H1 (cell line): ENCODE data around the gene GPR156. TPM values are rescaled to one million over a fixed set of nuclear protein-coding genes. Genes with fewer than 3 reads are reported as not detected.

Experiments
- CTCF ChIA-PET: fragments of 300-600 bp; sonication (Branson Sonifier 250); formaldehyde crosslinking; loops from one replicate; lab custom pipeline; 2021; ENCODE audit not compliant: partially characterized antibody; lab: Charles Lee
- POLR2A ChIA-PET: fragments of 300-600 bp; sonication (Branson Sonifier 250); formaldehyde crosslinking; loops from one replicate; lab custom pipeline; 2021; ENCODE audit warnings: inconsistent platforms; ENCODE audit not compliant: partially characterized antibody; lab: Charles Lee
- DNase-seq, 2 experiments: peaks; one replicate each; pipeline versions ENCODE4 v3.0.0 to v3.0.0-alpha.2; 2010 to 2022; ENCODE audit warnings: low spot score in 2 of 2, low read depth in 1 of 2, mixed read lengths in 1 of 2
- FAIRE-seq: peaks from 2 replicates; lab custom pipeline; 2011; peaks lifted over from hg19 to GRCh38; lab: Jason Lieb, UNC
- H2AFZ ChIP-seq: 2 replicates; pipeline ENCODE4 v1.8.1; 2012; ENCODE audit warnings: low read length, inconsistent platforms
- H2AK5ac ChIP-seq: 2 replicates; pipeline ENCODE4 v1.6.1; 2013; ENCODE audit warnings: low read depth, low read length
- H2BK120ac ChIP-seq: replicated peaks from 2 replicates; pipeline ENCODE3; 2013; ENCODE audit warnings: low read depth, low read length, inconsistent platforms
- H2BK12ac ChIP-seq: 2 replicates; pipeline ENCODE4 v1.6.1; 2013; ENCODE audit warnings: low read depth, low read length
- H2BK15ac ChIP-seq: 2 replicates; pipeline ENCODE4 v1.6.1; 2013; ENCODE audit warnings: low read length
- H2BK20ac ChIP-seq: 2 replicates; pipeline ENCODE4 v1.6.1; 2013; ENCODE audit warnings: low read length
- H2BK5ac ChIP-seq: 2 replicates; pipeline ENCODE4 v1.6.1; 2013; ENCODE audit warnings: low read depth, low read length
- H3K14ac ChIP-seq: 2 replicates; pipeline ENCODE4 v1.6.1; 2013; ENCODE audit warnings: inconsistent platforms; ENCODE audit not compliant: insufficient read length
- H3K18ac ChIP-seq: 2 replicates; pipeline ENCODE4 v1.6.1; 2013; ENCODE audit warnings: low read length; ENCODE audit errors: extremely low read depth
- H3K23ac ChIP-seq: 2 replicates; pipeline ENCODE4 v1.6.1; 2013; ENCODE audit warnings: inconsistent platforms; ENCODE audit not compliant: insufficient read length
- H3K23me2 ChIP-seq: 2 replicates; pipeline ENCODE4 v1.6.1; 2013; ENCODE audit warnings: low read depth, low read length
- H3K27ac ChIP-seq: 2 replicates; pipeline ENCODE4 v1.6.1; 2011; ENCODE audit warnings: low read depth, low read length, inconsistent platforms
- H3K27me3 ChIP-seq, 4 experiments: replicated peaks in 1 of 4; 1 replicate in 1 of 4; 2 replicates in 3 of 4; pipeline versions ENCODE4 v1.6.1 to v1.8.1; 2011 to 2013; ENCODE audit warnings: low read length in 3 of 4, mild to moderate bottlenecking in 3 of 4, inconsistent platforms in 2 of 4, mixed read lengths in 2 of 4, moderate library complexity in 1 of 4; ENCODE audit not compliant: control insufficient read depth in 3 of 4, insufficient read depth in 3 of 4; ENCODE audit errors: extremely low read depth in 1 of 4
- H3K36me3 ChIP-seq, 4 experiments: 2 replicates each; pipeline versions ENCODE4 v1.6.1 to v1.8.1; 2011 to 2013; ENCODE audit warnings: mild to moderate bottlenecking in 4 of 4, low read length in 3 of 4, moderate library complexity in 2 of 4, control low read depth in 1 of 4, inconsistent platforms in 1 of 4; ENCODE audit not compliant: insufficient read depth in 4 of 4, control insufficient read depth in 2 of 4
- H3K4ac ChIP-seq: replicated peaks from 2 replicates; pipeline ENCODE3; 2013; ENCODE audit warnings: low read length, low read depth, mixed read lengths, inconsistent platforms; ENCODE audit not compliant: insufficient read length
- H3K4me1 ChIP-seq, 4 experiments: replicated peaks in 1 of 4; 1 replicate in 1 of 4; 2 replicates in 3 of 4; pipeline versions ENCODE4 v1.6.1 to v1.8.1; 2011 to 2013; ENCODE audit warnings: low read length in 3 of 4, inconsistent platforms in 2 of 4, mixed read lengths in 1 of 4; ENCODE audit not compliant: insufficient read depth in 4 of 4, control insufficient read depth in 3 of 4
- H3K4me2 ChIP-seq, 2 experiments: 2 replicates each; pipeline versions ENCODE4 v1.6.1 to v1.8.1; 2011 to 2013; ENCODE audit warnings: low read depth in 2 of 2, low read length in 2 of 2, control low read depth in 1 of 2, inconsistent platforms in 1 of 2, mild to moderate bottlenecking in 1 of 2; ENCODE audit not compliant: insufficient read depth in 1 of 2
- H3K4me3 ChIP-seq, 4 experiments: fragments of 200-600, 300-600 bp in 1 of 4; sonication (generic), shearing (Covaris generic), sonication (Bioruptor Twin) in 1 of 4; 2 replicates each; pipeline versions ENCODE4 v1.5.1 to v1.8.1; 2011 to 2016; ENCODE audit warnings: low read length in 4 of 4, low read depth in 3 of 4, control low read depth in 2 of 4, inconsistent platforms in 2 of 4, mild to moderate bottlenecking in 2 of 4, mixed read lengths in 1 of 4, moderate library complexity in 1 of 4; ENCODE audit not compliant: insufficient read depth in 2 of 4; ENCODE audit errors: extremely low read depth in 1 of 4
- H3K56ac ChIP-seq: replicated peaks from 2 replicates; pipeline ENCODE3; 2013; ENCODE audit warnings: low read depth, mild to moderate bottlenecking, mixed read lengths, low read length, inconsistent platforms; ENCODE audit not compliant: insufficient read length
- H3K79me1 ChIP-seq: 2 replicates; pipeline ENCODE4 v1.6.1; 2013; ENCODE audit warnings: low read depth, low read length, control low read depth
- H3K79me2 ChIP-seq, 2 experiments: 2 replicates each; pipeline versions ENCODE4 v1.6.1 to v1.8.1; 2012 to 2013; ENCODE audit warnings: low read length in 2 of 2, mild to moderate bottlenecking in 2 of 2, inconsistent platforms in 1 of 2; ENCODE audit not compliant: insufficient read depth in 2 of 2, control insufficient read depth in 1 of 2
- H3K9ac ChIP-seq, 4 experiments: replicated peaks in 1 of 4; 1 replicate in 1 of 4; 2 replicates in 3 of 4; pipeline versions ENCODE4 v1.6.1 to v1.8.1; 2011 to 2013; ENCODE audit warnings: low read depth in 3 of 4, low read length in 3 of 4, control low read depth in 2 of 4, mild to moderate bottlenecking in 2 of 4, moderate library complexity in 2 of 4, inconsistent platforms in 1 of 4; ENCODE audit errors: extremely low read depth in 1 of 4
- H3K9me3 ChIP-seq, 2 experiments: 2 replicates each; pipeline versions ENCODE4 v1.6.1 to v1.8.1; 2012 to 2013; ENCODE audit warnings: mild to moderate bottlenecking in 2 of 2, moderate library complexity in 2 of 2, control low read depth in 1 of 2, inconsistent platforms in 1 of 2, low read depth in 1 of 2, low read length in 1 of 2, mixed read lengths in 1 of 2; ENCODE audit not compliant: insufficient read depth in 2 of 2
- H4K20me1 ChIP-seq, 2 experiments: replicated peaks in 1 of 2; 2 replicates each; pipeline versions ENCODE3 to v1.8.1; 2011 to 2013; ENCODE audit warnings: inconsistent platforms in 2 of 2, low read length in 2 of 2, mild to moderate bottlenecking in 1 of 2; ENCODE audit not compliant: insufficient read depth in 2 of 2, control insufficient read depth in 1 of 2
- H4K5ac ChIP-seq: 2 replicates; pipeline ENCODE4 v1.6.1; 2013; ENCODE audit warnings: low read length, low read depth, mixed read lengths, inconsistent platforms; ENCODE audit not compliant: insufficient read length
- H4K8ac ChIP-seq: 2 replicates; pipeline ENCODE4 v1.8.0; 2013; ENCODE audit warnings: mild to moderate bottlenecking, moderate library complexity, low read length, inconsistent platforms; ENCODE audit not compliant: insufficient read depth; ENCODE audit errors: extremely low read depth
- H4K91ac ChIP-seq: replicated peaks from 2 replicates; pipeline ENCODE3; 2013; ENCODE audit warnings: low read length, mixed read lengths, inconsistent platforms; ENCODE audit not compliant: insufficient read length
- BACH1 ChIP-seq: IDR thresholded peaks from 2 replicates; pipeline ENCODE4 v1.6.1; 2012; ENCODE audit warnings: low read length, improper control_type of control experiment
- BRCA1 ChIP-seq: IDR thresholded peaks from 2 replicates; pipeline ENCODE4 v1.6.1; 2012; ENCODE audit warnings: low read depth, low read length, improper control_type of control experiment
- TEAD4 ChIP-seq: IDR thresholded peaks from 2 replicates; pipeline ENCODE4 v1.6.1; 2012; ENCODE audit warnings: low read depth, low read length, inconsistent platforms, mixed read lengths
- WGBS, 2 experiments: shearing (Covaris generic) in 1 of 2; methylation state at CpG; one replicate each; pipeline versions ENCODE4 v1.1.6 to v1.1.7; 2013 to 2015; ENCODE audit warnings: low lambda C conversion rate in 2 of 2, mixed read lengths in 2 of 2, inconsistent platforms in 1 of 2, low coverage in 1 of 2, missing lambda C conversion rate in 1 of 2; ENCODE audit not compliant: insufficient replicate concordance in 2 of 2, insufficient coverage in 1 of 2, insufficient read length in 1 of 2; ENCODE audit errors: extremely low coverage in 1 of 2, missing lambda C conversion rate in 1 of 2; 5-methylcytosine and 5-hydroxymethylcytosine counted together
- polyA plus RNA-seq, 7 experiments: library from polyadenylated mRNA; depleted of rRNA in 3 of 7; stranded (reverse) in 5 of 7; unstranded in 2 of 7; fragments of >200 nt in 5 of 7; fragments of 200-250 nt in 2 of 7; gene quantifications; 1 replicate in 5 of 7; 2 replicates in 1 of 7; 4 replicates in 1 of 7; pipeline versions ENCODE4 v1.2.1 to v1.2.3, GENCODE V29; 2011 to 2013; ENCODE audit warnings: missing spikeins in 2 of 7, mixed read lengths in 2 of 7
- total RNA-seq: library from RNA; stranded (reverse); fragmentation: NEBNext Ultra II Directional; extraction: Animal tissue kit (Norgen Biotek cat#: 25700); gene quantifications from 2 replicates; pipeline ENCODE4 v1.2.1, GENCODE V29; 2021

GPR156 gene
- total and polyA plus RNA-seq, 2 of the 8 experiments (the other 6 are each of a cell fraction or from before 2014, with no cell fraction given) = 1.6 to 1.8 TPM

DNA sequence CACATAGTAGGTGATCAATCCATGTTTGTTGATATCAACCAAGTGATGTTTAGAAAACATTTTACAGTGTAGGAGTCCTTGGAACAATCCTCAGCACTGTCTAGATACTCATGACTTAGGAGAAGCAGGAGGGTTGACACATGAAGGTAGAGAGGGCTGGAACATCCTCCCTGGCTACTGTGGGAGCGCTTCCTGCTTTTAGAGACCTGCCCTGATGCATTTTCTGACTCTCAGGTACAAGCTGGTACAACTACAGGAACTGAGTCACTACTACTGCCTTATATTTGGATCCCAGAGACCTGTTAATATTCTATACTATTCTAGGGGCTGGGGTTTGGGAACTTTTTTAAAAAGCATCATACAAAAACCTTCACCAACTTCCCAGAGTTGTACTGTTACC lies 20.1 kb downstream of the GPR156 start:
- Histone ChIP-seq H3K79me2 (no peaks in the 10 kb centered on the region), H3K4me2 (no peak overlapping the region), H2AFZ (no peak overlapping the region), H3K79me1 (no peaks in the 10 kb centered on the region), H3K4me1 (no peaks in the 10 kb centered on the region), H4K5ac (no peak overlapping the region), H2BK12ac (no peak overlapping the region), H3K18ac (no peak overlapping the region), H3K27ac (no peak overlapping the region), H3K23me2 (no peaks in the 10 kb centered on the region), H4K8ac (no peak overlapping the region), H3K9me3 (no peaks in the 10 kb centered on the region), H2BK20ac (no peak overlapping the region), H4K91ac (no peak overlapping the region), H4K20me1 (no peaks in the 10 kb centered on the region), H3K4me3 (no peak overlapping the region), H2AK5ac (no peak overlapping the region), H3K27me3 (no peaks in the 10 kb centered on the region), H3K14ac (no peak overlapping the region), H3K23ac (no peak overlapping the region), H3K4ac (no peak overlapping the region), H2BK15ac (no peak overlapping the region), H3K36me3 (no peaks in the 10 kb centered on the region), H3K9ac (no peak overlapping the region), H3K56ac (no peak overlapping the region), H2BK5ac (no peak overlapping the region), H2BK120ac (no peak overlapping the region)
- 94% methylated on average over 1 of the region's 1 CpG; no CpG with 5 or more reads in 1 of the 2 experiments for WGBS, 2 experiments
- no peak for DNase-seq
- ChIA-PET CTCF (no interaction called here), POLR2A (no interaction called here)
- FAIRE-seq = no peak
- TF ChIP-seq BACH1 (no peak), BRCA1 (no peak), TEAD4 (no peak)
